SU-DHL-6 (cell line): Measurements from ENCODE around the gene SMCHD1.
"Not testable (repeated sequence)": the region's sequence is repeated elsewhere in the genome, so short reads cannot be mapped to it uniquely, and the experiment has no call there.

Source experiments
- H2AFZ ChIP-seq: fragments of 200-600 bp; sonication (generic); 2 replicates; pipeline ENCODE4 v1.6.1; 2014; ENCODE audit warnings: low read depth, mild to moderate bottlenecking, moderate library complexity, mixed read lengths, antibody characterized with exemption, low read length; ENCODE audit not compliant: severe bottlenecking
- H3F3A ChIP-seq: fragments of 200-600 bp; shearing (Covaris generic); 2 replicates; pipeline ENCODE4 v1.6.0; 2016; ENCODE audit warnings: antibody characterized with exemption, mild to moderate bottlenecking; ENCODE audit not compliant: insufficient read depth
- H3K27ac ChIP-seq: fragments of 200-600 bp; sonication (generic); 2 replicates; pipeline ENCODE4 v1.5.1; 2016; ENCODE audit warnings: low read depth, mild to moderate bottlenecking, low read length, moderate library complexity, mixed read lengths
- H3K27me3 ChIP-seq: fragments of 200-600 bp; sonication (generic), shearing (Covaris generic); 2 replicates; pipeline ENCODE4 v1.6.0; 2014; ENCODE audit warnings: mild to moderate bottlenecking, low read length
- H3K36me3 ChIP-seq: fragments of 200-600 bp; sonication (generic); 2 replicates; pipeline ENCODE4 v1.6.1; 2014; ENCODE audit warnings: mild to moderate bottlenecking, low read length, mixed read lengths
- H3K4me2 ChIP-seq: fragments of 300-600, 200-600 bp; shearing (Covaris generic), sonication (generic); 2 replicates; pipeline ENCODE4 v1.6.0; 2014; ENCODE audit warnings: low read length, low read depth, mild to moderate bottlenecking; ENCODE audit not compliant: poor library complexity, severe bottlenecking
- H3K4me3 ChIP-seq: fragments of 200-600 bp; sonication (generic); 2 replicates; pipeline ENCODE4 v1.5.1; 2014; ENCODE audit warnings: antibody characterized with exemption, low read length, mild to moderate bottlenecking, mixed read lengths; ENCODE audit not compliant: insufficient read depth, poor library complexity, severe bottlenecking
- H3K79me2 ChIP-seq: fragments of 200-600 bp; sonication (generic); 2 replicates; pipeline ENCODE4 v1.6.1; 2014; ENCODE audit warnings: mild to moderate bottlenecking, low read length, moderate library complexity; ENCODE audit not compliant: insufficient read depth
- H3K9ac ChIP-seq: fragments of 200-600 bp; sonication (generic); 2 replicates; pipeline ENCODE4 v1.7.0; 2014; ENCODE audit warnings: mild to moderate bottlenecking, low read length
- H3K9me2 ChIP-seq: fragments of 200-600 bp; sonication (generic); replicated peaks from 2 replicates; pipeline ENCODE4 v1.6.1; 2014; ENCODE audit warnings: low read length; ENCODE audit not compliant: insufficient read depth
- H3K9me3 ChIP-seq: fragments of 200-600 bp; sonication (generic); 2 replicates; pipeline ENCODE4 v1.6.1; 2014; ENCODE audit warnings: low read length, mixed read lengths; ENCODE audit not compliant: insufficient read depth
- H4K20me1 ChIP-seq: fragments of 200-600 bp; sonication (generic); 2 replicates; pipeline ENCODE4 v1.6.1; 2014; ENCODE audit warnings: low read depth, mild to moderate bottlenecking, antibody characterized with exemption, low read length, moderate library complexity, mixed read lengths
- CTCF ChIP-seq: fragments of 200-600 bp; sonication (generic); IDR thresholded peaks from one replicate; pipeline ENCODE4 v1.5.1; 2017; ENCODE audit warnings: antibody characterized with exemption, mild to moderate bottlenecking, low read length, moderate library complexity; ENCODE audit not compliant: insufficient read depth, poor library complexity, severe bottlenecking
- EZH2phosphoT487 ChIP-seq: fragments of 200-600 bp; sonication (generic), shearing (Covaris generic); conservative IDR thresholded peaks from 2 replicates; pipeline ENCODE4 v1.6.1; 2018; ENCODE audit warnings: mild to moderate bottlenecking, antibody characterized with exemption, low read length, moderate library complexity, mixed read lengths

The SMCHD1 gene

GRCh38 chr18:2794159-2794558 lies 138.6 kb downstream of the SMCHD1 start:
- Histone ChIP-seq H3K4me3 (no peak overlapping the region), H3K27me3 (no peaks in the 10 kb centered on the region), H3K9ac (no peak overlapping the region), H3K79me2 (no peaks in the 10 kb centered on the region), H3K27ac (no peak overlapping the region), H4K20me1 (no peaks in the 10 kb centered on the region), H3F3A (no peaks in the 10 kb centered on the region; the same call in 1 of the 2 replicates), H3K9me2 (no peaks in the 10 kb centered on the region), H3K9me3 (no peaks in the 10 kb centered on the region), H3K36me3 (peaks cover 35% of the 10 kb centered on the region; the same call in 1 of the 2 replicates), H2AFZ (no peak overlapping the region), H3K4me2 (no peak overlapping the region)
- TF ChIP-seq EZH2phosphoT487 (no peak), CTCF (no peak)

- Histone ChIP-seq H3K9ac (no peak overlapping the region), H3K79me2 (no peaks in the 10 kb centered on the region), H3K27ac (no peak overlapping the region), H3K4me2 (no peak overlapping the region), H3K4me3 (no peak overlapping the region), H3K9me2 (no peaks in the 10 kb centered on the region), H3K36me3 (peaks cover 50% of the 10 kb centered on the region; the same call in 1 of the 2 replicates), H3K27me3 (no peaks in the 10 kb centered on the region), H2AFZ (no peak overlapping the region), H4K20me1 (no peaks in the 10 kb centered on the region), H3F3A (peaks cover 5% of the 10 kb centered on the region; the same call in 1 of the 2 replicates), H3K9me3 (no peaks in the 10 kb centered on the region)
- TF ChIP-seq CTCF (no peak), EZH2phosphoT487 (no peak)
Observed at GRCh38 chr18:2797951-2798350, 142.4 kb downstream of the SMCHD1 start.

GRCh38 chr18:2799369-2799768 lies 143.8 kb downstream of the SMCHD1 start:
- Histone ChIP-seq H3K36me3 (peaks cover 55% of the 10 kb centered on the region; the same call in 1 of the 2 replicates), H3K79me2 (no peaks in the 10 kb centered on the region), H2AFZ (no peak overlapping the region), H4K20me1 (0 out of 2 replicates have a peak, but pooled peaks cover 3% of the 10 kb centered on the region), H3K9me2 (no peaks in the 10 kb centered on the region), H3K4me3 (no peak overlapping the region), H3K4me2 (no peak overlapping the region), H3K27me3 (no peaks in the 10 kb centered on the region), H3F3A (peaks cover 5% of the 10 kb centered on the region; the same call in 1 of the 2 replicates), H3K27ac (no peak overlapping the region), H3K9ac (no peak overlapping the region), H3K9me3 (no peaks in the 10 kb centered on the region)
- TF ChIP-seq EZH2phosphoT487: no peak

- Histone ChIP-seq H3K27ac (no peak overlapping the region), H3K4me3 (no peak overlapping the region), H3K4me2 (no peak overlapping the region), H3F3A (peaks cover 14% of the 10 kb centered on the region; the same call in 1 of the 2 replicates), H3K36me3 (peaks cover 21% of the 10 kb centered on the region; the same call in 1 of the 2 replicates), H3K27me3 (no peaks in the 10 kb centered on the region), H3K9me2 (no peaks in the 10 kb centered on the region), H2AFZ (no peak overlapping the region), H3K79me2 (no peaks in the 10 kb centered on the region), H4K20me1 (0 out of 2 replicates have a peak, but pooled peaks cover 3% of the 10 kb centered on the region), H3K9ac (no peak overlapping the region), H3K9me3 (no peaks in the 10 kb centered on the region)
- TF ChIP-seq CTCF (no peak), EZH2phosphoT487 (no peak)
Observed at GRCh38 chr18:2805970-2806943, 150.7 kb downstream of the SMCHD1 start.

GRCh38 chr18:2808640-2809039 lies 153.1 kb downstream of the SMCHD1 start:
- H3K27ac ChIP-seq, H3K9me2 ChIP-seq: not testable (repeated sequence)

More at GRCh38 chr18:2808640-2809039, 153.1 kb downstream of the SMCHD1 start:
- not testable (repeated sequence) for H3F3A ChIP-seq, H4K20me1 ChIP-seq, H2AFZ ChIP-seq, H3K79me2 ChIP-seq, H3K36me3 ChIP-seq, H3K27me3 ChIP-seq, H3K9ac ChIP-seq, H3K4me3 ChIP-seq, H3K4me2 ChIP-seq, H3K9me3 ChIP-seq
